ENCODE data around the gene SWT1.

GRCh38 chr1:185257950-185258208, 100.9 kb downstream of the SWT1 start:
- TF ChIP-seq, protein P1, sequence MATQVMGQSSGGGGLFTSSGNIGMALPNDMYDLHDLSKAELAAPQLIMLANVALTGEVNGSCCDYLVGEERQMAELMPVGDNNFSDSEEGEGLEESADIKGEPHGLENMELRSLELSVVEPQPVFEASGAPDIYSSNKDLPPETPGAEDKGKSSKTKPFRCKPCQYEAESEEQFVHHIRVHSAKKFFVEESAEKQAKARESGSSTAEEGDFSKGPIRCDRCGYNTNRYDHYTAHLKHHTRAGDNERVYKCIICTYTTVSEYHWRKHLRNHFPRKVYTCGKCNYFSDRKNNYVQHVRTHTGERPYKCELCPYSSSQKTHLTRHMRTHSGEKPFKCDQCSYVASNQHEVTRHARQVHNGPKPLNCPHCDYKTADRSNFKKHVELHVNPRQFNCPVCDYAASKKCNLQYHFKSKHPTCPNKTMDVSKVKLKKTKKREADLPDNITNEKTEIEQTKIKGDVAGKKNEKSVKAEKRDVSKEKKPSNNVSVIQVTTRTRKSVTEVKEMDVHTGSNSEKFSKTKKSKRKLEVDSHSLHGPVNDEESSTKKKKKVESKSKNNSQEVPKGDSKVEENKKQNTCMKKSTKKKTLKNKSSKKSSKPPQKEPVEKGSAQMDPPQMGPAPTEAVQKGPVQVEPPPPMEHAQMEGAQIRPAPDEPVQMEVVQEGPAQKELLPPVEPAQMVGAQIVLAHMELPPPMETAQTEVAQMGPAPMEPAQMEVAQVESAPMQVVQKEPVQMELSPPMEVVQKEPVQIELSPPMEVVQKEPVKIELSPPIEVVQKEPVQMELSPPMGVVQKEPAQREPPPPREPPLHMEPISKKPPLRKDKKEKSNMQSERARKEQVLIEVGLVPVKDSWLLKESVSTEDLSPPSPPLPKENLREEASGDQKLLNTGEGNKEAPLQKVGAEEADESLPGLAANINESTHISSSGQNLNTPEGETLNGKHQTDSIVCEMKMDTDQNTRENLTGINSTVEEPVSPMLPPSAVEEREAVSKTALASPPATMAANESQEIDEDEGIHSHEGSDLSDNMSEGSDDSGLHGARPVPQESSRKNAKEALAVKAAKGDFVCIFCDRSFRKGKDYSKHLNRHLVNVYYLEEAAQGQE (IDR thresholded peaks at IDR 0.05; ENCODE audit: insufficient read depth in 1 of 2, low read depth in 2 of 2, low read length in 2 of 2) = no peak
- TF ChIP-seq POLR2AphosphoS5 (IDR thresholded peaks at IDR 0.05; ENCODE audit: low read depth, low read length) (no peak), TAF1 (IDR thresholded peaks at IDR 0.05; ENCODE audit: borderline replicate concordance, insufficient read depth, low read length) (no peak), SIN3A (IDR thresholded peaks at IDR 0.05; ENCODE audit: borderline replicate concordance, insufficient read depth, low read length) (no peak), FOXP2 (optimal IDR thresholded peaks at IDR 0.05; ENCODE audit: borderline replicate concordance, extremely low read depth, extremely low read length, insufficient read depth) (no peak)

Measured in PFSK-1 (cell line).